Aorta (tissue), 5 donors: ENCODE results near the gene PRKCA. TPM values are rescaled to one million over a fixed set of nuclear protein-coding genes. Genes with fewer than 3 reads are reported as not detected.
"Not testable (repeated sequence)": the region's sequence is repeated elsewhere in the genome, so short reads cannot be mapped to it uniquely, and the experiment has no call there.

Experiments
- ATAC-seq: fragments of 200-7000 bp; cut with Tn5 transposase; one replicate; pipeline ENCODE4 v1.9.1; 2022; ENCODE audit warnings: moderate library complexity; ENCODE audit not compliant: low FRiP score
- DNase-seq, 2 donors: peaks; one replicate each; pipeline ENCODE4 v3.0.0-alpha.2; 2020
- H3K27ac ChIP-seq, 2 donors: one replicate each; pipeline ENCODE4 v1.5.1; 2013; ENCODE audit warnings: low read length in 2 of 2, mild to moderate bottlenecking in 2 of 2, moderate library complexity in 2 of 2, control low read depth in 1 of 2, inconsistent platforms in 1 of 2, low read depth in 1 of 2
- H3K27me3 ChIP-seq, 2 donors: one replicate each; pipeline ENCODE4 v1.6.1; 2013; ENCODE audit warnings: control low read depth in 1 of 2, low read length in 1 of 2, mild to moderate bottlenecking in 1 of 2, moderate library complexity in 1 of 2; ENCODE audit not compliant: insufficient read depth in 2 of 2, control insufficient read depth in 1 of 2
- H3K36me3 ChIP-seq, 2 donors: one replicate each; pipeline ENCODE4 v1.6.1; 2013; ENCODE audit warnings: control low read depth in 1 of 2, low read length in 1 of 2, mild to moderate bottlenecking in 1 of 2; ENCODE audit not compliant: insufficient read depth in 2 of 2, control insufficient read depth in 1 of 2
- H3K4me1 ChIP-seq, 2 donors: one replicate each; pipeline ENCODE4 v1.6.1; 2013; ENCODE audit warnings: low read length in 2 of 2, control low read depth in 1 of 2, mild to moderate bottlenecking in 1 of 2, moderate library complexity in 1 of 2; ENCODE audit not compliant: insufficient read depth in 2 of 2, control insufficient read depth in 1 of 2
- H3K4me3 ChIP-seq, 2 donors: one replicate each; pipeline ENCODE4 v1.5.1; 2013; ENCODE audit warnings: low read length in 2 of 2, control low read depth in 1 of 2, mild to moderate bottlenecking in 1 of 2
- H3K9me3 ChIP-seq: one replicate; pipeline ENCODE4 v1.6.1; 2013; ENCODE audit warnings: mild to moderate bottlenecking, low read length; ENCODE audit not compliant: control insufficient read depth
- WGBS, 2 donors: extraction: QIAGEN DNeasy Blood & Tissue Kit; methylation state at CpG; one replicate each; pipeline ENCODE4 v1.1.7; 2013; 5-methylcytosine and 5-hydroxymethylcytosine counted together
- intact Hi-C, 2 donors: fragments of 100-400 bp; cut with DNase I; formaldehyde crosslinking; loops; one replicate each; pipeline versions ENCODE4 v1.14.2 to v1.15.0; 2022
- polyA plus RNA-seq, 2 donors: library from polyadenylated mRNA; stranded (reverse); fragments of 200-250 nt; gene quantifications; one replicate each; pipeline ENCODE4 v1.2.3, GENCODE V29; 2013
- total RNA-seq, 2 donors: library from RNA; stranded (reverse); fragmentation: NEBNext Ultra II Directional; extraction: Animal tissue kit (Norgen Biotek cat#: 25700); gene quantifications; one replicate each; pipeline ENCODE4 v1.2.1, GENCODE V29; 2021
- donor health status: healthy with polysubstance abuse.
- donor health status: Bipolar disorder and iron deficiency.
- donor health status: DM: no; HTN: no; CAD: no.
- donor health status: DM: no; HTN: no; CAD: no.
- donor health status: DM: yes; HTN: yes; CAD: no.

The PRKCA gene
- total and polyA plus RNA-seq, 4 donors, result 2.7 to 15.4 (median 9.1) TPM

DNA sequence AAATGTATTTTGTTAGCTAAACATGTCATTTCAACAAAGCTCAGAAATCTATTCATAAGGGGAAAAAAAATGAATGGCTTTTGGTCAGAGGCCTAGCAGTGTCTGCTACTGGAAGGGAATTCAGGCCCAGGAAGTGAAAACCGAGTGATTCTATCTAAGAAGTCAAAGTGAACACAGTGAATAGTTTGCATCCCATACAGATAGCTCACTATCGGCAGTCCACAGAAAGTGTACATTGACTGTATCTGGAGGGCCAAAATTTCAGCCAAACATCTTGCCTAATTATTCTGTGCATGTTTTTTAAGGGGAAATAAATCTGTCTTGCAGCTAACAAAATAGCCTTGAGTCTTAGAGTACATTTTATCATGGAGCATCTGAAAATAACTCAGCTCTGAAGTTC lies 318.1 kb downstream of the PRKCA start:
- intact Hi-C loops, result no loop called here
- ATAC-seq, result no peak
- WGBS, 2 donors, result 69 to 79% methylated on average over 2 of the region's 2 CpGs

DNA sequence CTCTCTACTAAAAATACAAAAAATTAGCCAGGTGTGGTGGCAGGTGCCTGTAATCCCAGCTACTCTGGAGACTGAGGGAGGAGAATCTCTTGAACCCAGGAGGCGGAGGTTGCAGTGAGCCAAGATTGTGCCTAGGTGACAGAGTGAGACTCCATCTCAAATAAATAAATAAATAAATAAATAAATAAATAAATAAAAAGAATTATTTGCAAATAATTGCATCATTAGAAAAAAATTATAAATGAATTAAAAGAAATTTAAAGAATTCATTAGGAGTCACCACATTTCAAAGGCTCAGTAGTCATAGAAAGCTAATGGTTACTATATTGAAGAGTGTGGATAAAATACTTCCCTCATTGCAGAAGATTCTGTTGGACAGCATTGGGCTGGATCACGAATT lies 322.2 kb downstream of the PRKCA start:
- H3K27ac ChIP-seq, H3K4me1 ChIP-seq, H3K27me3 ChIP-seq, intact Hi-C loops, H3K36me3 ChIP-seq, DNase-seq, H3K9me3 ChIP-seq, H3K4me3 ChIP-seq, ATAC-seq: not testable (repeated sequence)
- 90 to 97% methylated on average over 2 of the region's 2 CpGs for WGBS, 2 donors

More for the DNA sequence above, 318.1 kb downstream of the PRKCA start:
- Histone ChIP-seq H3K4me3 (no peak overlapping the region), H3K27ac (no peak overlapping the region), H3K9me3 (no peaks in the 10 kb centered on the region), H3K36me3 (no peaks in the 10 kb centered on the region), H3K27me3 (no peaks in the 10 kb centered on the region), H3K4me1 (no peaks in the 10 kb centered on the region)
- DNase-seq, result no peak

DNA sequence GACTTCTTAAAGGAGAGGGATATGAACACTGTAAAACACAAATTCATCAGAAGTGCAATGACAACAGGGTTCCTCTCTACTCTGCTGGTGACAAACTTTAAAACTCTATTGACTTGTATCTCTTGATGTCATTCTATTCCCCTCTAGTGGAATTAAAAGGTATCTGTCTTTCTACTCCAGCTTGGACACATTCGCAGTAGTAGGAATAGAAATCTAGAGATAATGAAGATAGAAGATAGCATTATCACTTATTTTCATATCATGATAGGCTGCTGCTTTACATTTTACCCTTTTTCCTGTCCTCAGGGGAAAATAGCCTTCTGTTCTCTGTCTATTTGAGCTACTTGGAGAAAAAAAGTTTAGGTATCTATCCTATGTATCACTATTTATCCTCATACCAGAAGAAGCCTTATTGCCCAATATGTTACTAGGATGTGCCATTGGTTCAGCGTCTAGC lies 322.9 kb downstream of the PRKCA start:
- Histone ChIP-seq H3K36me3 (no peaks in the 10 kb centered on the region), H3K27ac (no peak overlapping the region), H3K27me3 (no peaks in the 10 kb centered on the region), H3K4me3 (no peak overlapping the region), H3K9me3 (no peaks in the 10 kb centered on the region), H3K4me1 (peaks cover 0 to 6% of the 10 kb centered on the region in 2 donors)
- DNase-seq (no peak), ATAC-seq (no peak)
- intact Hi-C loops, result no loop called here
- 84 to 91% methylated on average over 2 of the region's 2 CpGs for whole genome bisulfite sequencing, 2 donors

DNA sequence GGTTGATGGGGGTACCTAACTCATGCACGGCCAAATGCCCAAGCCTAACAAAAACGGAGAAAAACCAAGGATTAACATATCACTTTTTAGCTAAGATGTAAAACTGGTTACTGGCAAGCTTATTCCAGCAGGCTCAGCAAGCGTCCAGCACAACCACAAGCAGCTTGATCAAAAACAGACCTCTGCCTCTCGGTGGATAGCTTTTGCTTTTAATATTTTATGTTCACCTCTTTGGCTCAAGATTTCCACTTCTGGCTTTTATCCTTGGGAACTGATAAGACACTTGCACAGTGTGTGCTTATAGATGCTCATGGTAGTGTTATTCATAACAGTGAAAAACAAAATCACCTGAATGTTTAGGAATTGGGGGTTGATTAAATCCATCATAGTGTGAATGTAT lies 325.6 kb downstream of the PRKCA start:
- no peaks in the 10 kb centered on the region for H3K9me3 ChIP-seq
- H3K27me3 ChIP-seq, result no peaks in the 10 kb centered on the region
- peaks cover 0 to 6% of the 10 kb centered on the region in 2 donors for H3K4me1 ChIP-seq
- DNase-seq (no peak), ATAC-seq (no peak)
- H3K36me3 ChIP-seq, result no peaks in the 10 kb centered on the region
- no peak overlapping the region for H3K4me3 ChIP-seq
- H3K27ac ChIP-seq, result no peak overlapping the region
- 14 to 16% methylated on average over 4 of the region's 4 CpGs for WGBS, 2 donors
- intact Hi-C loops, result no loop called here

DNA sequence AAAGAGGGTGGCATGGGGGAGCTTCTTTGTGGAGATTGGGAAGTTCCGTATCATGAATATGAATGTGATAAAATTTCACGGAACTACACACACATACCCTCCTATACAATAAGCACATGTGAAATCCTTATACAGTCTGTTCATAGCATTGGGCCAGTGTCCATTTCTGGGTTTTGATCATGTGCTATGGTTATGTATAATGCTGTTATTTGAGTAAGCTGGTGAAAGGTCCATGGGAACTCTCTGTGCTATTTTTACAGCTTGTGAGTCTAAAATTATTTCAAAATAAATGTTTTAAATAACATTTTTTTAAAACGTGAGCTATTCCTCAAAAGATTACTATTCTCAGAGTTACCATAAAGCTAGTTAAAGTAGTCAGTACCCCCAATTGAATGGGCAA lies 327.3 kb downstream of the PRKCA start:
- intact Hi-C loops, result no loop called here
- ATAC-seq, result no peak
- Histone ChIP-seq H3K27me3 (no peaks in the 10 kb centered on the region), H3K36me3 (no peaks in the 10 kb centered on the region), H3K27ac (no peak overlapping the region), H3K9me3 (no peaks in the 10 kb centered on the region), H3K4me1 (peaks cover 0 to 6% of the 10 kb centered on the region in 2 donors), H3K4me3 (no peak overlapping the region)
- DNase-seq, result no peak
- WGBS, 2 donors, result 19 to 28% methylated on average over 3 of the region's 3 CpGs

DNA sequence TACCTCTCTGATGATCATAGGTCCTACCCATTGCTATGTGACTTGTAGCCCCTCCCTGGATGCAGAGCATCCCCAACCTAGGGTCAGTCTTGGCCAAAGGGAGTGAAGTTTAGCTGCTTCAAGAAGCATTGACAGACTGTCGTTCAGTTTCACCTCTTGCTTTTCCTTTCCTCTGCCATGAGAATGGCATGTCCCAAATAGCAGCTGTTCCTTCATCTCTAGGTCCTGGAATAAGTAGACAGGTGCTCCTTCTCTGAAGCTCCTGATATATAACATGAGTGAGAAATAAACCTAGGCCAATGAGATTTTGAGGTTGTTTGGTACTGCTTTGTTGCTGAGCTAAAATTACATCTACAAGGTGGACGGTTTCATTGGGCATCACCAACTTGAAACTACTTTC lies 328.0 kb downstream of the PRKCA start:
- no peak overlapping the region for H3K4me3 ChIP-seq
- no peaks in the 10 kb centered on the region for H3K36me3 ChIP-seq
- no peaks in the 10 kb centered on the region for H3K9me3 ChIP-seq
- H3K4me1 ChIP-seq, result peaks cover 0 to 6% of the 10 kb centered on the region in 2 donors
- H3K27ac ChIP-seq, result no peak overlapping the region
- H3K27me3 ChIP-seq, result no peaks in the 10 kb centered on the region
- intact Hi-C loops, result no loop called here
- ATAC-seq (no peak), DNase-seq (no peak)
- WGBS, 2 donors, result 94 to 97% methylated on average over 2 of the region's 2 CpGs

DNA sequence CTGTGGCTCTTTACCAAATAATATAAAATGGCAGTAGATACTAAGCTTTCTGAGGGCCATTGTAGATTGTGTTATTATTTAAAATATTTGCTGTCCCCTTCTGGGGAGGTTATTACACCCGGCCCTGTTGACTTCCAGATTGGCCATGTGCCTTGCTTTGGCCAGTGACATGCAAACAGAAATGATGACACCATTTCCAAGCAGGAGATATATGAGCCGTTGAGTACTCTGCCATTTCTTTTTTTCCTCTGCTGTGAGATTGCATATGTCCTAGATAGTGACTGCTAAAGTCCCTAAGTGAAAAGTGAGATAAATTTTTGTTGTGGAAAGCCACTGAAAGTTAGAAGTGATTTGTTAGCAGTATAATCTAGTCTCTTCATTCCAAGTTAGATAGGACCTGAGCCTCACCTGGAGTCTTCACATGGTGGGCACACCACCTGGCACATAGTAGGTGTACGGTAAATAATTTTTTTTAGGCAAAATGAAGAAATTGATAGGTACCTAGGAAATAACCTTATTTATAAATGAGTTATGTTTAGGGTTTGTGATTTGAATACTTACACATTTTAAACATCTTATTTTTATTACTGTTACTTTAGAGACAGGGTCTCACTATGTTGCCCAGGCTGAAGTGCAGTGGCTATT lies 328.5 kb downstream of the PRKCA start:
- intact Hi-C loops, result no loop called here
- no peaks in the 10 kb centered on the region for H3K9me3 ChIP-seq
- H3K27ac ChIP-seq, result no peak overlapping the region
- H3K4me1 ChIP-seq, result peaks cover 0 to 6% of the 10 kb centered on the region in 2 donors
- no peaks in the 10 kb centered on the region for H3K27me3 ChIP-seq
- no peak for DNase-seq
- WGBS, 2 donors, result 91% methylated on average over 3 of the region's 3 CpGs
- no peak for ATAC-seq
- no peaks in the 10 kb centered on the region for H3K36me3 ChIP-seq
- H3K4me3 ChIP-seq, result no peak overlapping the region

DNA sequence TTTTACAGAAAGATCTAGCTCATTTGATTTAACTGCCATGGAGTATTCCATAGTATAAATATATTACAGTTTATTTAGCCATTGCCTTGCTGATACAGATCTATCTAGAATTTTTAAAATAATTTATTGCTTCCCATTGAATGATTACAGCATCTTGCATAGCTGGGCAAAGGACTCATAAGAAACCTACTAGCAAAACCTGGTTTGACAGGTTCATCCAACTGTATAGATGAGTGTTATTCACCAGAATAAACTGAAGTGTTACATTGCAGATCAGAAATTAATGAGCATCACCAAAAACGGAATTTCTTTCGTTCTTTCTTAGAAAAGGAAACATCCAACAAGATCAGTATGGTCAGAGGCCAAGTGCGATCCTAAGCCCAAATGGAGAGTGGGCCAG lies 330.3 kb downstream of the PRKCA start:
- H3K27ac ChIP-seq, result no peak overlapping the region
- DNase-seq, result no peak
- peaks cover 0 to 6% of the 10 kb centered on the region in 2 donors for H3K4me1 ChIP-seq
- no peak overlapping the region for H3K4me3 ChIP-seq
- intact Hi-C loops, result no loop called here
- no peaks in the 10 kb centered on the region for H3K9me3 ChIP-seq
- no peaks in the 10 kb centered on the region for H3K27me3 ChIP-seq
- no peak for ATAC-seq
- H3K36me3 ChIP-seq, result no peaks in the 10 kb centered on the region
- WGBS, 2 donors, result 83 to 86% methylated on average over 3 of the region's 3 CpGs

DNA sequence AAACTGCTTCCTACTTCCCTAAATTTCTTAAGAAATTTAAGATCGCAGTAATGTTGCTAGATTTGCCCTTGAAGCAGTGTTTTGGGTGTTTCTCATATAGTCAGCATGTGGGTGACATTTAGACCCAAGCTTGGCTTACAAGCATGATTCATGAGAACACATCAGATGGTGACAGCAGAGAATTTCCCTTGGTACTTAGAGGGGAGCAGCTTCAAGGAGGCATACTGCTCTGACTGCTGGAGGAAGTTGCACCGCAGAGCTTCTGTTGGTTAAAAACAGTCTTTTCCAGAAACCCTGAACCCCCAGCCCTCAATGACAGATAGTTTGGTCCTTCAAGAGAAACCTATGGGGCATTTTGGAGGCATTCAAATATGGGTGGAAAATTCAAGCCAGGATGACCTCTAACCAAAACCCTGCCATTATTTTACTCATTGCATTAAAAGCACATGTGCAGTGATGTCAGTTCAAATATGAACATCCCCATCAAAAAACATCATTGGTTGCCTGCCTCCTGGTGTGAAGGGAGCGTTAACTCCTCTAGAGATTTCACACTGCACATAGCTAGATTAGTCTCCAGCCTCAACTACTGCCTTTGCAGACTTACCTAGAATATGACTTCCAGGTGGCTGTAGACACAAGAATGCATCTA lies 331.0 kb downstream of the PRKCA start:
- no peak overlapping the region for H3K27ac ChIP-seq
- intact Hi-C loops, result no loop called here
- H3K4me3 ChIP-seq, result no peak overlapping the region
- 63 to 73% methylated on average over 3 of the region's 3 CpGs for WGBS, 2 donors
- H3K36me3 ChIP-seq, result no peaks in the 10 kb centered on the region
- no peaks in the 10 kb centered on the region for H3K27me3 ChIP-seq
- no peak for DNase-seq
- no peaks in the 10 kb centered on the region for H3K9me3 ChIP-seq
- peaks cover 0 to 6% of the 10 kb centered on the region in 2 donors for H3K4me1 ChIP-seq
- no peak for ATAC-seq
